ENCODE measurements around the gene RHOA.
A peak's percentile ranks its signal among the peaks of the same experiment; 100 is the strongest.

The RHOA gene

GRCh38 chr3:49411968-49412631 lies at the start of gene RHOA, which contains the start of gene TCTA:
Gene RHOA, minus strand, starts transcription at chr3:49411976. Its CDS starts 36,387 bp downstream, at chr3:49375589.
Gene TCTA, plus strand, starts transcription at chr3:49412423. Its CDS starts 4 bp downstream, at chr3:49412427.
- DNase-seq = peak; percentile 100

GRCh38 chr3:49460956-49461355 lies 49.2 kb upstream of the RHOA start:
- DNase-seq = peak; percentile 5

- no peak for DNase-seq
Measured at GRCh38 chr3:49460188-49460890, 48.6 kb upstream of the RHOA start.

- no peak for DNase-seq
Measured at GRCh38 chr3:49456466-49456865, 44.7 kb upstream of the RHOA start.

GRCh38 chr3:49454898-49455681 lies 43.3 kb upstream of the RHOA start:
- DNase-seq = peak; percentile 43

GRCh38 chr3:49454458-49454857 lies 42.7 kb upstream of the RHOA start:
- no peak for DNase-seq

GRCh38 chr3:49453621-49454020 lies 41.8 kb upstream of the RHOA start:
- no peak for DNase-seq

GRCh38 chr3:49445391-49445790 lies 33.6 kb upstream of the RHOA start:
- no peak for DNase-seq

GRCh38 chr3:49434731-49435130 lies 23.0 kb upstream of the RHOA start:
- DNase-seq = no peak

- DNase-seq = no peak
Measured at GRCh38 chr3:49428752-49429080, 16.9 kb upstream of the RHOA start.

- no peak for DNase-seq
Measured at GRCh38 chr3:49427586-49427985, 15.8 kb upstream of the RHOA start.

- DNase-seq = no peak
Measured at GRCh38 chr3:49424816-49425215, 13.0 kb upstream of the RHOA start.

- DNase-seq = peak; percentile 83
Measured at GRCh38 chr3:49422379-49423248, 10.8 kb upstream of the RHOA start, which contains the start of gene AMT. Gene AMT, minus strand, starts transcription at chr3:49422473. Its CDS starts 23 bp downstream, at chr3:49422450.

- DNase-seq = no peak
Measured at GRCh38 chr3:49421890-49422378, 10.2 kb upstream of the RHOA start.

GRCh38 chr3:49417516-49418120 lies 5.8 kb upstream of the RHOA start:
- no peak for DNase-seq

GRCh38 chr3:49416867-49417266 lies 5.1 kb upstream of the RHOA start:
- no peak for DNase-seq

- DNase-seq = no peak
Measured at GRCh38 chr3:49415931-49416601, 4.3 kb upstream of the RHOA start.

- DNase-seq = no peak
Measured at GRCh38 chr3:49414753-49415152, 3.0 kb upstream of the RHOA start.

- DNase-seq = no peak
Measured at GRCh38 chr3:49413338-49413734, 1.6 kb upstream of the RHOA start.

GRCh38 chr3:49412632-49413337 lies 1.0 kb upstream of the RHOA start:
- DNase-seq = no peak

- DNase-seq = no peak
Measured at GRCh38 chr3:49411535-49411967, 225 bp downstream of the RHOA start.

All from eye (tissue), 1 donor.